ENCODE measurements around the gene P3H3. TPM values are rescaled to one million over a fixed set of nuclear protein-coding genes. Genes with fewer than 3 reads are reported as not detected.

Gene P3H3
- total and polyA plus RNA-seq, 2 of the 4 experiments (the other 2 are of a cell fraction), result 27.8 to 83.9 TPM

DNA sequence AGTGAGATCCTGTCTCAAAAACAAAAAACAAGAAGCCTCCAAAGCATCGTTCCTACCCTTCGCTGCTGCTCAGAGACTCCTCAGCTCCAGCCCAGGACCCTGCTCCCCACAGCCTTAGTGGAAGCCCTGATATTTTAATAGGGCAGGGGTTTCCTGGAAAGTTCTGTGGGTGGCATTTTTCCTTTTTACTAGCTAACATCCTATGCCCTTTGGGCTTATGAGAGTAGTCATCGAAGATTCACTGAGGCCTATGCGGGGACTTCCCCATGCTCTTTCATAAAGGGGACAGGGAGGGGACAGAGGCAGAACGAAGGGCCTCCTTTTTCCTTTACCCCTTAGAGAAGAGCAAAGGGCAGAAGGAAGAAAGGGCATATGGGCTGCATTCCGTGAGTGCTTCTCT lies 47.6 kb upstream of the P3H3 start:
- Histone ChIP-seq H3K4me2 (ENCODE audit: low read depth, low read length) (no peak overlapping the region), H2BK5ac (ENCODE audit: low read depth, low read length, poor library complexity, severe bottlenecking) (no peak overlapping the region), H3K9me1 (ENCODE audit: insufficient read depth, low read length) (no peaks in the 10 kb centered on the region), H2AK9ac (replicated peaks; ENCODE audit: low read depth, low read length, poor library complexity) (no peak overlapping the region), H2AK5ac (ENCODE audit: low read depth, low read length) (no peak overlapping the region), H3K27ac (ENCODE audit: insufficient read depth, low read length) (no peak overlapping the region), H3K79me1 (ENCODE audit: low read depth in 1 of 2, low read length in 2 of 2) (no peaks in the 10 kb centered on the region), H4K91ac (ENCODE audit: insufficient read depth, low read depth, low read length) (no peak overlapping the region), H2AFZ (replicated peaks; ENCODE audit: low read length, poor library complexity) (no peak overlapping the region), H4K5ac (ENCODE audit: low read depth, low read length) (no peak overlapping the region), H2BK15ac (ENCODE audit: low read depth, low read length) (no peak overlapping the region), H3K14ac (replicated peaks; ENCODE audit: low read depth, low read length) (no peak overlapping the region), H3K56ac (ENCODE audit: extremely low read depth, insufficient read depth, low read length) (no peak overlapping the region), H3K9me3 (ENCODE audit: control insufficient read depth, insufficient read depth, low read length) (no peaks in the 10 kb centered on the region), H3K18ac (ENCODE audit: low read depth, low read length) (no peak overlapping the region), H3K23ac (ENCODE audit: low read depth, low read length) (no peak overlapping the region), H2BK20ac (ENCODE audit: low read depth, low read length) (no peak overlapping the region), H3K27me3 (ENCODE audit: control insufficient read depth, insufficient read depth, low read length) (no peaks in the 10 kb centered on the region), H4K20me1 (ENCODE audit: insufficient read depth, low read length) (no peaks in the 10 kb centered on the region), H3K4me3 (ENCODE audit: insufficient read depth, low read depth, low read length) (no peak overlapping the region), H2BK120ac (ENCODE audit: low read depth, low read length) (no peak overlapping the region), H4K8ac (ENCODE audit: low read depth in 2 of 2, low read length in 2 of 2) (no peak overlapping the region), H3K4ac (ENCODE audit: low read depth, low read length) (no peak overlapping the region), H3K9ac (ENCODE audit: low read depth, low read length) (no peak overlapping the region), H3K4me1 (ENCODE audit: control insufficient read depth, insufficient read depth, low read length) (peaks cover 4% of the 10 kb centered on the region; the same call in 1 of the 2 replicates), H3K36me3 (ENCODE audit: control insufficient read depth, insufficient read depth, low read length) (no peaks in the 10 kb centered on the region)
- dilution Hi-C loops (cut with HindIII; ENCODE audit: low sequenced_read_pairs, unreplicated experiment), result no loop called here
- DNase-seq, result no peak
- in situ Hi-C loops (cut with MboI; ENCODE audit: low sequenced_read_pairs), result no loop called here
- no CpG with 5 or more reads among the region's 6 CpGs for WGBS, 2 experiments (ENCODE audit: extremely low coverage in 2 of 2, insufficient read length in 1 of 2)
- POLR2A ChIA-PET (ENCODE audit: unreplicated experiment), result no interaction called here
- CTCF ChIA-PET, result interaction anchor here (1.2 kb wide), 1 partner anchor 28 kb away, joined by 3 read pairs; the partner anchor contains the start of gene MLF2
- no TSS peak for BruUV-seq (replicated peaks)
- ATAC-seq (ENCODE audit: low read depth), result no peak
- TF ChIP-seq, protein P1, sequence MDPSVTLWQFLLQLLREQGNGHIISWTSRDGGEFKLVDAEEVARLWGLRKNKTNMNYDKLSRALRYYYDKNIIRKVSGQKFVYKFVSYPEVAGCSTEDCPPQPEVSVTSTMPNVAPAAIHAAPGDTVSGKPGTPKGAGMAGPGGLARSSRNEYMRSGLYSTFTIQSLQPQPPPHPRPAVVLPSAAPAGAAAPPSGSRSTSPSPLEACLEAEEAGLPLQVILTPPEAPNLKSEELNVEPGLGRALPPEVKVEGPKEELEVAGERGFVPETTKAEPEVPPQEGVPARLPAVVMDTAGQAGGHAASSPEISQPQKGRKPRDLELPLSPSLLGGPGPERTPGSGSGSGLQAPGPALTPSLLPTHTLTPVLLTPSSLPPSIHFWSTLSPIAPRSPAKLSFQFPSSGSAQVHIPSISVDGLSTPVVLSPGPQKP (IDR thresholded peaks at IDR 0.05; ENCODE audit: borderline replicate concordance, low read depth, low read length), result no peak
- TF ChIP-seq CTCF (conservative IDR thresholded peaks at IDR 0.05; ENCODE audit: low read depth, low read length), result no peak
- TF ChIP-seq MAFK (IDR thresholded peaks at IDR 0.05; ENCODE audit: low read depth, low read length), result no peak
- intact Hi-C loops (cut with micrococcal nuclease), result no loop called here
